GM21723 (cell line): ENCODE data around the gene KCTD1.

Source experiments
- ATAC-seq: cut with Tn5 transposase; IDR thresholded peaks from one replicate; pipeline ENCODE4 v1.9.1; 2021; ENCODE audit warnings: mild to moderate bottlenecking, moderate library complexity; ENCODE audit not compliant: unreplicated experiment

KCTD1 gene

GRCh38 chr18:26487437-26487836, 60.9 kb downstream of the KCTD1 start:
- ATAC-seq: no peak

DNA sequence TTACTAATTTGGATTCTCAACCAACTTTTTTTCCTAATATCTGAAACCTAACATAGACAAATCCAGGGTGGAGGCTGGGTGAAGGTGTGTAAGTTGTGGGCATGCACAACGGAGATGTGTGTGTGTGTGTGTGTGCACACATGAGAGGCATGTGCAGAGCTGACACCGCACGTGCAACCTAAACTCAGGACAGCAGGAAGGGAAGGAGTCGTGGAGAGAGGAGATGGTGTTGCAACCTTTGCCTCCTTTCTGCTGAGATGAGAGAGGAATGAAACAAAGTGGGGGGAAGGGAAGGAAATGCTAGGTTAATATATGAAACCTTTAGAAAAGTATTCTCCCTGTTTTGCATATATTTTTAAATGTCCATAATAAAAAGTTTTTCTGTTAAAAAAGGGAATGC, 64.7 kb downstream of the KCTD1 start:
- ATAC-seq: no peak

DNA sequence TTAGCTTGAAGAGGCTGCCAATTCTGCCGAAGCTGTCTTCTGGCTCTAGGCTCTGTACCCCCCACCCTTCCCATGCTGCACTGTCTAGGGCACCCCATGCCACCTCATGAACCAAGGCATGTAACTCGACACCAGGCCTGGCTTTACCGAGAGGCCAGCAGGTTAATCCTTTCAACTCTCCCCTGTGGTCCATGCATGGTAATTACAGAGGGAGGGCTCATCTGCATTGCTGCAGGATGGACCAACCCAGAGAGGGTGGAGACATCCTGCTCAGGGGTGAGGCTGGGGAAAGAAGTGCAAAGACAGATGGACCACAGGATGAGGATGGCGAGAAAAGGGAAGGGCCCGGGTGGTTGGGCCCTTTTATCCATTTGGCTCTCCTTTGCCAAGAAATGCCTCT, 65.8 kb downstream of the KCTD1 start:
- no peak for ATAC-seq

DNA sequence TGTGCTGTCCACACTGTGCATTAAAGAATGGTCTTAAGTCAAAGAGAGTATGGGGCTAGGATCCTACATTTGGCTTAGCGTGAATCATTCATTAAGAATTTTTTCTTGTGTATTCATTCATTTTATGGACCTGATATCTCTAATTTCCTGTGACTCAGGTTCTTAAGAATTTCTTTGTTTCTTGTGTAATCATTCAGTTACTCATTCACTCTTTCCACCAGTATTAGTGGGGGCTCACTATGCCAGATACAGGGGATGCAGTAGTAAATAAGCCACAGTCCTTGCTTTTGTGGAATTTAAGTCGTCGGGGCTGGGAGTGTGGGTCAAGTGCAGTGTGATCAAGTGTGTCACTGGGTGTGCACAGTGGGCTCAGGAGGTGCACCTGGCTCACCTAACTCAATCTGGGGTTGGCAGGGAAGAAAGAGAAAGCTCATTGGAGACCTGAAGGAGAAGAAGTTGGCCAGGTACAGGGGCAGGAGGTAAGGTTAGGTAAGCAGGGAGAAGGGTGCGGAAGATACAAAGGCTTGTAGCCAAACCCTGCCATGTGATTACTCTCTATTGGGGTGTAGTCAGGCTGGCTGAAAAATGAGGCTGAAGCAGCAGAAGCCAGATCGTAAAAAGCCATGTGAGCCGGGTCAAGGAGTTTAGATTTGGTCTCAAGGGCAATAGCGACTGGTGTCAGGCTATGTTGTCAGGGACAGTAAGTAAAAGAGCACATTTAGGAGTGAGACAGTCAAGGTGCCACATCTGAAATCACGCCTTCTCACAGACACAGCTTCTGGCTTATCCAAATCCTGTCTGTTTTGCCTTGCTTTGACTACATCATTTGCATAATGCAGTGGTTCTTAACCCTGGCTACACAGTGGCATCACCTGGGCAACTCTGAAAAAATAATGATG, 67.2 kb downstream of the KCTD1 start:
- no peak for ATAC-seq

DNA sequence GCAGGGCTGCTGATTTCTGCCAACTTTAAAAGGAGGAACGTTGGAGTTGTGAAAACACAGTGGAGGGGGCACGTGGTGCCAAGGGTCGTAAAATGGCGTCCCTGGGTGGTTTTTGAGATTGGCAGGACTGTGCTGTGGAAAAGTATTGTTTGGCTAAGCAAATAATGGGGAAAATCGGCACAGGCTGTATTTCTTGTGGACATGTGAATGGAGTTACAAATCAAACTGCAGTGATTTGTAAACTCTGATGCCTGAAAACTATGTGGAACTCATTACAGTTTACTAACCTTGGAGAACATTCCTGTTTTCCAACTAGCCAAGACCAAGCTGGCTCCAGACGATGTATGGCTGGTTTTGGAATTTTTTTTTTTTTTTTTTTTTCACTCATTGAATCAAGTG, 68.7 kb downstream of the KCTD1 start:
- no peak for ATAC-seq

- no peak for ATAC-seq
These were observed 69.2 kb downstream of the KCTD1 start for GRCh38 chr18:26479065-26479680.

- no peak for ATAC-seq
These were observed 70.4 kb downstream of the KCTD1 start for GRCh38 chr18:26477828-26478466.

GRCh38 chr18:26476697-26477096, 71.7 kb downstream of the KCTD1 start:
- ATAC-seq: no peak

DNA sequence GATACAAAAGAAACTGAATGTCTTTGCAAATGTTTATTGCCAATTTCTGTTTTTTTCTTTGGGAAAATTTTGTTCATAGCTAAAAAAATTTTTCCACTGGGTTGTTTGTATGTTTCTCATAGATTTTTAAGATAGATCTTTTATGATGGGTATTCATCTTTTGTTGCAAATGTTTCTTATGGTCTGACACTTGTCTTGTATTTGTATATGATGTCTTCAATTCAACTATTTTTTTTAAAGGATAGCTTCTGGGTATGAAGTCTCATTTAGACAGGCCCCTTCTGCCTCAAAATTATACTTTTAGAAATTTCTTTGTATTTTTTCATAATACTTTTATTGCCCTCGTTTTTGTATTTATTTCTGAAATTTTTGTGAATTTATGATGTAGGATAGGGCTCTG, 73.8 kb downstream of the KCTD1 start:
- no peak for ATAC-seq

GRCh38 chr18:26473672-26474071, 74.7 kb downstream of the KCTD1 start:
- no peak for ATAC-seq

- no peak for ATAC-seq
These were observed 76.5 kb downstream of the KCTD1 start for GRCh38 chr18:26471826-26472225.

DNA sequence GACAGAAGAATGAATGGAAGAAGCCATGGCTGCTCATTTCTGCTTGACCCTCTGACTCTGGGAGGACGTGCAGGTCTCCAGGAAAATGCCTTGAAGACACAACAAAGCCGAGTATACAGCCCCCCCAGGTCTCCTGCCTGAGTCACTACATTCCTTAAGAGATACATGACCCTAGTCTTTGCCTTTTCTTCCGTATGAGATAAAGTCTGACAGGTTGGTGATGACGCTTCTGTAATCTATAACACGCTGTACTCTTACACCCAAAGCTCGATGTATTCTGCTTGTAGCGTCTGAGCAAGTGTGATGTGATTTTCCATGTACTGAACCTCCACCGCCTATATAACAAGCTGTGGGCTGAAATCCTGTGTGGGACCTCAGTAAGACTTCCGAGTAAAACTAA, 77.3 kb downstream of the KCTD1 start:
- no peak for ATAC-seq

- peak; percentile 91 for ATAC-seq
These were observed 78.2 kb downstream of the KCTD1 start for GRCh38 chr18:26470011-26470637.

- ATAC-seq: peak; percentile 43
These were observed 79.4 kb downstream of the KCTD1 start for GRCh38 chr18:26468931-26469340.

DNA sequence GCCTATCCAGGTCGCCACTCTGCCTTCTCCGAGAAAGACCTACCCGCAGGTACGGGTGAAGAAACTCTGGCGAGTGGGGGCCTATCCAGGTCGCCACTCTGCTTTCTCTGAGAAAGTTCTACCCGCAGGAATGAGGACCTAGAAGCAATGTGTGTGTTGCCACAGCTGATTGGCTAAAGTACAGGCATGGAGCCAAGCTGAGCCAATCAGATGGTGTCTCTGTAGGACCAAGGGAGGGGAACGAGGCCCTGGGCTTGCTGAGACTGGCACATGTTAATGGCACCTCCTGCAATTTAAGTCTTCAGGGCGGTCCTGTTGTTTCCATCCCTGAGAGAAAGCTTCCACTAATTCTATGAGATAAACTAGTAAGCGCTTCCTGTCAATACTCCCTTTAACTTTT, 82.3 kb downstream of the KCTD1 start:
- no peak for ATAC-seq

GRCh38 chr18:26465431-26465830, 82.9 kb downstream of the KCTD1 start:
- no peak for ATAC-seq

DNA sequence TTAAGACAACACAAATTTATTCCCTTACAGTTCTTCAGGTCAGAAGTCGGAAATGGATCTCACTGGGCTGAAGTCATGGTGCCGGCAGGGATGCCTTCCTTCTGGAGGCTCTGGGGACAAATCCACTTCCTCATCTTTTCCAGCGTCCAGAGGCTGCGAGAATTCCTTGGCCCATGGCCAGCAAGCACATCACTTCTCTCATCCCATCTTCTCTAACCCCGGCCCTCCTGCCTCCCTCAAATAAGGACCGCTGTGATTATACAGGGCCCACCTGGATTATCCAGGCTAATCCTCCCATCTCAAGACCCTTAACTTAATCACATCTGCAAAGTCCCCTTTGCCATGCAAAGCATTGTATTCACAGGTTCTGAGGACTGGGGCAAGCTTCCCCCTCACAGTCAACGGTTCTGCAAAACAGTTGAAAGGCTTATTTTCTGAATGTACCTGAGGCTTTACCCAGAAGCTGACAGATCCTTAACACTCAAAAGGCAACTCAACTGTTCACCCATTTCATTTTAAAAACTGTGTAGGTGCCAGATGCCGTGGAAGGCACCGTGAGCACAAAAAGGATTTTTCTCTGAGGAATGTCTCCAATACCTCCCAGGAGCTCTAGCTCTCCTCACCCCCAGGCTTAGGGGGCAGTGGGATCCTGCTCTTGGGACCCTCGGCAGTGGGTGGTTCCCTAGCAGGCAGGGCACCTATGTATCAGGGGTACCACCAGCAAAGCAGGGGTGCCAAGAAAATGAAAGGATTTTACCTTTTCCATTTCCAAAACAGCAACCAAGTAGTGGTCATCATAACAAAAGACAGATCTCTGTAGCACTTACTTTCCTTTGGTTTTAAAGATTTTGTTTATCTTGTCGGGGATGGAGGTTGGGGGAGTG, 84.0 kb downstream of the KCTD1 start:
- no peak for ATAC-seq

DNA sequence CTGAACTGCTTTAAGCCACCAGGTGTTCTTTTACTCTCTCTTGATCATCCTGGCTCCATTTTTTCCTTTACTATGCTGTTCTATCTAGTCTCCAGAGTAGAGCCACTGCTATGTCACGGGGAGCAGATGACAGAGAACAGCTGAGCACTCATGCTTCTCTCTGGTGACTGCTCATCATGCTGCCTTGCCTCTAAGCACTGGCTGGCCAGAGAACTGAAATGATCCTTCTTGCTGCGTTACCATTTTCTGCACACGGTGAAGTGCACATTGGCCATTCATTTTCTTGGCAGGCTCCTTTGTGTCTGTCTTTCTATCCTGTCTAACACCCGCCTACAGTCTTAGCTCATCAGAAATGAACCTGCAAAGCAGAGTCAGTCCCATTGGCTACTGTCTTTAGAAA, 86.0 kb downstream of the KCTD1 start:
- ATAC-seq: no peak

DNA sequence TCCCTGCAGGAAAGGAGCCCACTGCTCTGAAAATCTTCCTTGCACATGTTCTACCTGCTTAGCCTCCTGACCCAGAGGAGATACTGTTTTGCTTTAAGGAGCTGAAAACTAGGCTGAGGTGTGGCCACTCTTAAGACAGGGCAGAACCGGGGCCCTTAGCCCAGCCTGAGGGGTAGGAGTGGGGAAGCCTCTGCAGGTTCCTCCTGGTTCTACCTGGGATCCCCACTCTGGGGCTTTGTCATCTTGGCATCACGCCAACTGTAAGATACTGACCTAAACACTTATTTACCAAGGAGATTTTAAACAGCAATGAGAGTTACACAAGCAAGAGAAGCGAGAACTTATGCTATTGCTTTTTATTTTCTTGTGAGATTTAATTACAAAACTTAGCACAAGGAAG, 86.9 kb downstream of the KCTD1 start:
- ATAC-seq: no peak

DNA sequence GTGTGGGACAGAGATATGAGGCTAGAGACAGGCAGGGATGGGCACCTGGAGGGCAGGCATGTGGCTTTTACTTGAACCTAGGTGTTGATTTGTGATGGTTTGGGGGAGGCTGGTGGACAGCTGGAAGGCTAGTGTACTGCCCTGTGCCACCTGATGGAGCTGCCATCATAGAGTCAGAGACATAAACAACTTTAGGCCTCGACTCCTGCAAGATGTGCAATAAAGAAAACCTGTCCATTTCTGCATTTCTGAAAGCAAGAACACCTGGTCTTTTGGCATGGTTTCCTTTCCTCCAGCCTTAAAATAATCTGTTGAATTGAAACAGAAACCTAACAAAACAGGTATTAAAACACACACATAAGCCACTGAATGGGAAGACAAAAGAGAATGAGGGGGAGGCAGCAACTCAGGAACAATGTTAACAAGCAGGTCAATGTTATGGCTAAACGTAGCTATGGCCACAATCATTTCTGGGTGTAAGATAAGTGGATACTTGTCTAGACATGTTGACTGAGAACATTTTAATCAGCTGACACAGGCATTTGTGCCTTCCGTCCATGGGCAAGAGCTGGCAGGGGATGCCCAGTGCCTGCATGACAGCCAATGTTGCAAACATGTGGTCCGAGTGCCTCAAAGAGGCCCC, 87.8 kb downstream of the KCTD1 start:
- peak; percentile 81 for ATAC-seq
